Neutrophil (primary cell): ENCODE measurements around the gene DGCR2.
"Not testable (repeated sequence)": the region's sequence is repeated elsewhere in the genome, so short reads cannot be mapped to it uniquely, and the experiment has no call there.

Source experiments
- H3K27ac ChIP-seq: fragments of 200-600 bp; sonication (generic); 2 replicates; pipeline ENCODE4 v1.5.1; 2016; ENCODE audit warnings: mild to moderate bottlenecking, moderate library complexity
- H3K27me3 ChIP-seq: fragments of 200-600 bp; sonication (generic); 2 replicates; pipeline ENCODE4 v1.6.0; 2016; ENCODE audit warnings: mild to moderate bottlenecking
- H3K36me3 ChIP-seq: fragments of 200-600 bp; sonication (generic); 2 replicates; pipeline ENCODE4 v1.5.1; 2017
- H3K4me1 ChIP-seq, 2 experiments: fragments of 200-600 bp in 1 of 2; sonication (generic) in 1 of 2; 1 replicate in 1 of 2; 2 replicates in 1 of 2; pipeline versions ENCODE4 v1.5.1 to v1.6.1; 2013 to 2016; ENCODE audit warnings: low read depth in 1 of 2, low read length in 1 of 2, mild to moderate bottlenecking in 1 of 2, moderate library complexity in 1 of 2; ENCODE audit not compliant: control insufficient read depth in 1 of 2, insufficient read depth in 1 of 2
- H3K4me3 ChIP-seq, 2 experiments: fragments of 200-600 bp in 1 of 2; sonication (generic) in 1 of 2; 1 replicate in 1 of 2; 2 replicates in 1 of 2; pipeline ENCODE4 v1.5.1; 2013 to 2016; ENCODE audit warnings: low read depth in 1 of 2, low read length in 1 of 2, mild to moderate bottlenecking in 1 of 2, moderate library complexity in 1 of 2
- H3K9me3 ChIP-seq: fragments of 200-600 bp; sonication (generic); 2 replicates; pipeline ENCODE4 v1.5.1; 2016
- TF ChIP-seq, protein P1 (sequence below): fragments of 200-600 bp; sonication (generic); IDR thresholded peaks from 2 replicates; pipeline ENCODE4 v1.5.1; 2016; ENCODE audit warnings: antibody characterized with exemption

Gene DGCR2

DNA sequence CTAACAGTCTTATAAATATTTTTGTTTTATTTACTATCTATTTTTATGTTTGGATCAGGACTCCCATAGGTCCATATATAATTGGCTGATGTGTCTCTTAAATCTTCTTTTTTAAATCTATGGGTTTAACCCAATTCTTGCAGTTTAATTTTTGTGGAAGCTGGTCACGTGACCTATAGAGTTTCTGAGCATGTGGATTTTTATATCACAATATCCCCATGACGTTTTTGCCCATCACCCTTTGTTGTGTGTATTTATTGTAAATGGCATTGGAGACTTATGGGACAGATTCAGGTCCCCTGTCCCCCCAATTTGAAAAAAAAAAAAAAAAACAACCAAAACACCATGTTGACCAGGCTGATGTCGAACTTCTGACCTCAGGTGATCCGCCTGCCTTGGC lies 107.3 kb downstream of the DGCR2 start:
- Histone ChIP-seq H3K9me3 (no peaks in the 10 kb centered on the region), H3K36me3 (no peaks in the 10 kb centered on the region), H3K27me3 (peaks cover 45% of the 10 kb centered on the region), H3K4me3 (no peak overlapping the region), H3K4me1 (no peaks in the 10 kb centered on the region), H3K27ac (no peak overlapping the region)
- TF ChIP-seq, protein P1, sequence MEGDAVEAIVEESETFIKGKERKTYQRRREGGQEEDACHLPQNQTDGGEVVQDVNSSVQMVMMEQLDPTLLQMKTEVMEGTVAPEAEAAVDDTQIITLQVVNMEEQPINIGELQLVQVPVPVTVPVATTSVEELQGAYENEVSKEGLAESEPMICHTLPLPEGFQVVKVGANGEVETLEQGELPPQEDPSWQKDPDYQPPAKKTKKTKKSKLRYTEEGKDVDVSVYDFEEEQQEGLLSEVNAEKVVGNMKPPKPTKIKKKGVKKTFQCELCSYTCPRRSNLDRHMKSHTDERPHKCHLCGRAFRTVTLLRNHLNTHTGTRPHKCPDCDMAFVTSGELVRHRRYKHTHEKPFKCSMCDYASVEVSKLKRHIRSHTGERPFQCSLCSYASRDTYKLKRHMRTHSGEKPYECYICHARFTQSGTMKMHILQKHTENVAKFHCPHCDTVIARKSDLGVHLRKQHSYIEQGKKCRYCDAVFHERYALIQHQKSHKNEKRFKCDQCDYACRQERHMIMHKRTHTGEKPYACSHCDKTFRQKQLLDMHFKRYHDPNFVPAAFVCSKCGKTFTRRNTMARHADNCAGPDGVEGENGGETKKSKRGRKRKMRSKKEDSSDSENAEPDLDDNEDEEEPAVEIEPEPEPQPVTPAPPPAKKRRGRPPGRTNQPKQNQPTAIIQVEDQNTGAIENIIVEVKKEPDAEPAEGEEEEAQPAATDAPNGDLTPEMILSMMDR: no peak

DNA sequence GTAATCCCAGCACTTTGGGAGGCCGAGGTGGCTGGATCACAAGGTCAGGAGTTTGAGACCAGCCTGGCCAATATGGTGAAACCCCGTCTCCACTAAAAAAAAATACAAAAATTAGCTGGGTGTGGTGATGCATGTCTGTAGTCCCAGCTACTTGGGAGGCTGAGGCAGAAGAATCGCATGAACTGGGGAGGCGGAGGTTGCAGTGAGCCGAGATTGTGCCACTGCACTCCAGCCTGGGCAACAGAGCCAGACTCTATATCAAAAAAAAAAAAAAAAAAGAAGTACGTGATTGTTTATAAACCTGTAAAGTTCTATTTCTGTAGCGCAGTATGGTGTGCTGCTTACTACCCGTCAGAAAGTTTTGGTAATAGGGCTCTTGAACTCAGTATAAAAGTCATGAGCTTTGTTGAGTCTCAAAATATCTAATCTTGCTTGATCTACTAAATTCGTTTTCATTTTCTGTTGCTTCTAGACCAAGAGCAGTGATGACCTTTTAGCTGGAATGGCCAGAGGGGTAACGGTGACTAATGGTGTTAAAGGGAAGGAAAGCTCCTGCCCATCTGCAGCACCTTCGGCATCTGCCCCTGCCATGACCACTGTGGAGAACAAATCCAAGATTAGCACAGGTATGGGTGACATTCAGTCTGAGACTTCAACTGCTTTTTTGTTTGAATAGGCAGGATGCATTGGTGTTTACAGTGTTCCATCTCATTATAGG lies 108.2 kb downstream of the DGCR2 start:
- not testable (repeated sequence) for H3K4me1 ChIP-seq, H3K36me3 ChIP-seq, H3K4me3 ChIP-seq, H3K9me3 ChIP-seq, H3K27ac ChIP-seq
- peaks cover 39% of the 10 kb centered on the region for H3K27me3 ChIP-seq

DNA sequence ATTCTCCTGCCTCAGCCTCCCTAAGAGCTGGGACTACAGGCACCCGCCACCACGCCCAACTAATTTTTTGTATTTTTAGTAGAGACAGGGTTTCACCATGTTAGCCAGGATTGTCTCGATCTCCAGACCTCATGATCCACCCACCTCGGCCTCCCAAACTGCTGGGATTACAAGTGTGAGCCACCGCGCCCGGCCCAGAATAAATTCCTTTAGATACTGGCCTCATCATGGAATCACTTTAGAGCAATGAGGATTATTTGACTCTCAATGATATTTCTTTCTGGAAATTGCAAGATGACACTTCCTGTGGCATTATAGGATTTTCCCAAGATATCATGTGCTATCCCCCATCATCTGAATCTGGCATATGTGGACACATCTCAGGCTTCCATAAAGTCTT lies 108.8 kb downstream of the DGCR2 start:
- H3K9me3 ChIP-seq, H3K4me1 ChIP-seq, H3K36me3 ChIP-seq, H3K4me3 ChIP-seq, H3K27ac ChIP-seq: not testable (repeated sequence)
- H3K27me3 ChIP-seq: peaks cover 38% of the 10 kb centered on the region

DNA sequence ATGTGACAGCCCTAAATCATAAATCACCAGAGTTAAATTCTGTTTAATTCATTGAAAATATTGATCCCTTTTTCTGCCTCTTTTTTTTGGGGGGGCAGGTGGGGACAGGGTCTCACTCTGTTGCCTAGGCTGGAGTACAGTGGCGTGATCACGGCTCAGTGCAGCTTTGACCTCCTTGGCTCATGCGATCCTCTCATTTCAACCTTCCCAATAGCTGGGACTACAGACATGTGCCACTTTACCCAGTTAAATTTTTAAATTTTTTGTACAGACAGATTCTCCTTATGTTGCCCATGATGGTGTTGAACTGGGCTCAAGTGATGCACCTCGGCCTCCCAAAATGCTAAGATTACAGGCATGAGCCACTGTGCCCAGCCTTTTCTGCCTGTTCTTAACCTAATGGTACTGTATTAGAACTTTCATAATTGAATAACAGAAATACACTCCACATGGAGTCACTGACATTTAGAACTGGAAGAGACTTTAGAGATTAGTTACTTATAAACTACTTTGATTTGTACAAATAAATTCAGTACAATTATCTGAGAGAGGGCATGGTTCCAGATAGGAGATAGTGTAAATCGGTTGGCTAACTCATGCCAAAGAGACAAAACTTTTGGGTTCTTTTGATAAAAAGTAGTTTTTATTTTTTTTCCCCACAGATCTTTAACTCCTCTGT lies 109.8 kb downstream of the DGCR2 start:
- Histone ChIP-seq H3K36me3 (no peaks in the 10 kb centered on the region), H3K27me3 (peaks cover 48% of the 10 kb centered on the region), H3K9me3 (no peaks in the 10 kb centered on the region), H3K27ac (no peak overlapping the region), H3K4me3 (no peak overlapping the region), H3K4me1 (no peaks in the 10 kb centered on the region)
- TF ChIP-seq, protein P1: no peak

DNA sequence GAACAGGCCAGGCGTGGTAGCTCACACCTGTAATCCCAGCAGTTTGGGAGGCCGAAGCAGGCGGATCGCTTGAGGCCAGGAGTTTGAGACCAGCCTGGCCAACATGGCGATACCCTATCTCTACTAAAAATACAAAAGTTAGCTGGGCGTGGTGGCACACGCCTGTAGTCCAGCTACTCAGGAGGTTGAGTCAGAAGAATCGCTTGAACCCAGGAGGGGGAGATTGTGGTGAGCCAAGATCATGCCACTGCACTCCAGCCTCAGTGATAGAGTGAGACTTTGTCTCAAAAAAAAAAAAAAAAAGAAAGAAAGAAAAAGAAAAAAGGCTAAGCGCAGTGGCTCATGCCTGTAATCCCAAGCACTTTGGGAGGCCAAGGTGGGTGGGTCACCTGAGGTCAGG lies 110.6 kb downstream of the DGCR2 start:
- H3K9me3 ChIP-seq, H3K4me1 ChIP-seq, H3K4me3 ChIP-seq, H3K36me3 ChIP-seq, H3K27ac ChIP-seq: not testable (repeated sequence)
- peaks cover 55% of the 10 kb centered on the region for H3K27me3 ChIP-seq

DNA sequence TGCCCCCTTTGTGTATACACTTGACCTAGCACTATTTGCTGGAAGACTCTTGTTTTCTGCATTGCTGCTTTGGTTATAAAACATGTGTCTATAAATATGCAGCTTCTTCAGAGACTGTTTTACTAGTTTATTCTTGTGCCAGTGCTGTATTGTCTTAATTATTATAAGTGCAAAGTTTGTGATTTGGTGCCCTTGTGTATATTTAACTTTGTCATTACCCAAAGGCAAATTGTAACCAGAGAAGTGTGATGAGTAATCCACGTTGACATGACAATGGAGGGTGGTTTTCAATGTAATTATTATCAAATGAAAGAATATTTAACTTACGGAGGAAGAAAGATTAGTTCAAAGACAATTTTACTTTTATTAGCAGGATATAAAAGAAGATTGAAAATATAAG lies 111.1 kb downstream of the DGCR2 start:
- Histone ChIP-seq H3K4me3 (no peak overlapping the region), H3K4me1 (no peaks in the 10 kb centered on the region), H3K27me3 (peaks cover 55% of the 10 kb centered on the region), H3K9me3 (no peaks in the 10 kb centered on the region), H3K36me3 (no peaks in the 10 kb centered on the region), H3K27ac (no peak overlapping the region)
- TF ChIP-seq, protein P1: no peak

DNA sequence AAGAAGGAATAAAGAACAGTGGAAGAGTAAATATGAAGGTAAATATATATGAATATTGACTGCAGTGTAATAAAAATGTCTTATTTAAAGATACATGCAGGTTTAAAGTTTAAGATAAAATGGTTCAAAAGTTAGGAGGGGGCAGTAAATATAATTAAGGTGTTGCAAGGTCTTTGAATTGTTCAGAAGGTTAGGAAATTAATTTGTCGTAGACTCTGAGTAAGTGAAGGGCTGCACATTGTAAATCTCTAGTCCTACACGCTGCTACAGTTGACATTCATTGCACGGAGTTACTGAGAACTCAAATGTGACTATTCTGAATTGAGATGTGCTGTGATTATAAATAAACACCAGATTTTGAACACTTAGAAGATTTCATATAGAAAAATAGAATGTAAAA lies 116.3 kb downstream of the DGCR2 start:
- H3K27me3 ChIP-seq: peaks cover 71% of the 10 kb centered on the region
- TF ChIP-seq, protein P1: no peak
- no peaks in the 10 kb centered on the region for H3K4me1 ChIP-seq
- no peak overlapping the region for H3K4me3 ChIP-seq
- no peaks in the 10 kb centered on the region for H3K36me3 ChIP-seq
- no peaks in the 10 kb centered on the region for H3K9me3 ChIP-seq
- no peak overlapping the region for H3K27ac ChIP-seq
